A549 (cell line): ENCODE results near the gene KRT33B.

ENCODE experiments used
- EP300 ChIP-seq, 2 experiments: fragments of >200 bp; sonication (Bioruptor Twin); formaldehyde crosslinking; IDR thresholded peaks; 2 replicates in 1 of 2; 3 replicates in 1 of 2; pipeline ENCODE4 v1.6.1; 2016 to 2017
- JUN ChIP-seq, 2 experiments: fragments of >200 bp; sonication (Bioruptor Twin); formaldehyde crosslinking; IDR thresholded peaks; 2 replicates in 1 of 2; 3 replicates in 1 of 2; pipeline ENCODE4 v1.6.1; 2016 to 2017
- KDM1A ChIP-seq: fragments of 200-600 bp; sonication (generic); IDR thresholded peaks from 2 replicates; pipeline ENCODE4 v1.6.1; 2016; ENCODE audit warnings: low read depth, mild to moderate bottlenecking
- RAD21 ChIP-seq, 2 experiments: fragments of >200 bp in 1 of 2; sonication (Bioruptor Twin) in 1 of 2; formaldehyde crosslinking in 1 of 2; IDR thresholded peaks in 1 of 2; conservative IDR thresholded peaks in 1 of 2; 2 replicates in 1 of 2; 3 replicates in 1 of 2; pipeline ENCODE4 v1.6.1; 2012 to 2018; ENCODE audit warnings: inconsistent platforms in 1 of 2
- RNF2 ChIP-seq: fragments of 200-600 bp; sonication (generic); IDR thresholded peaks from 2 replicates; pipeline ENCODE4 v1.6.1; 2016; ENCODE audit warnings: low read depth, mild to moderate bottlenecking, antibody characterized with exemption, moderate library complexity, borderline replicate concordance
- ZC3H11A ChIP-seq: fragments of 450-650 bp; IDR thresholded peaks from 2 replicates; pipeline ENCODE4 v1.6.1; 2014; ENCODE audit warnings: antibody characterized with exemption, mild to moderate bottlenecking
- ZFP36 ChIP-seq: fragments of 450-650 bp; IDR thresholded peaks from 2 replicates; pipeline ENCODE4 v1.6.1; 2014; ENCODE audit warnings: borderline replicate concordance; ENCODE audit not compliant: partially characterized antibody
- TF ChIP-seq, protein P1 (sequence below): fragments of >200 bp; sonication (Bioruptor Twin); formaldehyde crosslinking; IDR thresholded peaks from 3 replicates; pipeline ENCODE4 v1.5.1; 2016

DNA sequence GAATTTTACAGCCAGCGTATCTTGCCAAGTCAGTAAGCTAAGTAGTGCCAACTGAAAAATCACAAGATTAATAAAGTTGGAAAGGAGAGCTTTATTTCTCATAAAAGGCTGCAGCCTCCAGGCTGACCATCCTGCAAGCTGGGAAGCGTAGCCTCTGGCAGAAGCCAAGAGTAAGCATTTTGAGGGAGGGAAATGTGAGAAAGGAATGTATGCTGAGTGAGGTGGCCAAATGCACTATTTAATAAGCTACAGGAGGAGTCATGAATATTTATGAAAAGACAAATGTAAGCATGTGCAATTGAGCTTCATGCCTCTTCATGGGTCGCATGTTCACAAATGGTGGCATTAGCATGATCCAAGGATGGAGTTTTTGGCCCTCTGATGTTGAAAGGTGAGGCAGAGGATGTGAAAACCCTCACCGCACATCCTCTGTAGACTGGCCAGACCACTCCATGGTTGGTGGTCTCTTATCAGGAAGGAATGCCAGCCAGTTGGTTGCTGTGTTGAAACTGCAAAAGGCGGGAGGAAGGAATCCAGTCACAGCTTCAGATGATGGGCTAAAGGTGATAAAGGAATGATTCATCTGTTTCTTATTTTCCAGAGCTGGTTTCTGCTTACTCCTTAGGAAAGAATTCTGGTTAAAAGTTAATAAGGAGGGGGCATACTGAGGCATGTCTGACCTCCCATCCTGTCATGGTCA is 9.2 kb downstream of the KRT33B start:
- TF ChIP-seq, protein P1, sequence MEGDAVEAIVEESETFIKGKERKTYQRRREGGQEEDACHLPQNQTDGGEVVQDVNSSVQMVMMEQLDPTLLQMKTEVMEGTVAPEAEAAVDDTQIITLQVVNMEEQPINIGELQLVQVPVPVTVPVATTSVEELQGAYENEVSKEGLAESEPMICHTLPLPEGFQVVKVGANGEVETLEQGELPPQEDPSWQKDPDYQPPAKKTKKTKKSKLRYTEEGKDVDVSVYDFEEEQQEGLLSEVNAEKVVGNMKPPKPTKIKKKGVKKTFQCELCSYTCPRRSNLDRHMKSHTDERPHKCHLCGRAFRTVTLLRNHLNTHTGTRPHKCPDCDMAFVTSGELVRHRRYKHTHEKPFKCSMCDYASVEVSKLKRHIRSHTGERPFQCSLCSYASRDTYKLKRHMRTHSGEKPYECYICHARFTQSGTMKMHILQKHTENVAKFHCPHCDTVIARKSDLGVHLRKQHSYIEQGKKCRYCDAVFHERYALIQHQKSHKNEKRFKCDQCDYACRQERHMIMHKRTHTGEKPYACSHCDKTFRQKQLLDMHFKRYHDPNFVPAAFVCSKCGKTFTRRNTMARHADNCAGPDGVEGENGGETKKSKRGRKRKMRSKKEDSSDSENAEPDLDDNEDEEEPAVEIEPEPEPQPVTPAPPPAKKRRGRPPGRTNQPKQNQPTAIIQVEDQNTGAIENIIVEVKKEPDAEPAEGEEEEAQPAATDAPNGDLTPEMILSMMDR = no peak
- TF ChIP-seq ZC3H11A (no peak), KDM1A (no peak), RNF2 (no peak), JUN (IDR thresholded peaks at IDR 0.05) (no peak), RAD21 (conservative IDR thresholded peaks at IDR 0.05 in 1 of 2, IDR thresholded peaks at IDR 0.05 in 1 of 2) (no peak), ZFP36 (no peak), EP300 (IDR thresholded peaks at IDR 0.05) (no peak)
